GM21737 (cell line): Measurements from ENCODE around the gene SNN.
A peak's percentile ranks its signal among the peaks of the same experiment; 100 is the strongest.

Experiments used
- ATAC-seq: cut with Tn5 transposase; IDR thresholded peaks from one replicate; pipeline ENCODE4 v1.9.1; 2021; ENCODE audit warnings: mild to moderate bottlenecking, moderate library complexity; ENCODE audit not compliant: unreplicated experiment

Gene SNN

GRCh38 chr16:11667824-11668622 lies at the start of gene SNN:
Gene SNN (plus strand): TSS chr16:11668455. CDS start chr16:11676060, 7,605 bp downstream.
- ATAC-seq = peak; percentile 62

- peak; percentile 46 for ATAC-seq
Observed at GRCh38 chr16:11619327-11619851, 48.9 kb upstream of the SNN start.

GRCh38 chr16:11620243-11621003 lies 47.8 kb upstream of the SNN start:
- no peak for ATAC-seq

- no peak for ATAC-seq
Observed at GRCh38 chr16:11621539-11621919, 46.7 kb upstream of the SNN start.

GRCh38 chr16:11621920-11622651 lies 46.2 kb upstream of the SNN start:
- no peak for ATAC-seq

- ATAC-seq = no peak
Observed at GRCh38 chr16:11624205-11624604, 44.0 kb upstream of the SNN start.

GRCh38 chr16:11624636-11625607 lies 43.3 kb upstream of the SNN start:
- ATAC-seq = no peak

- ATAC-seq = no peak
Observed at GRCh38 chr16:11625769-11626168, 42.5 kb upstream of the SNN start.

- no peak for ATAC-seq
Observed at GRCh38 chr16:11626657-11627291, 41.5 kb upstream of the SNN start.

GRCh38 chr16:11627292-11627663 lies 41.0 kb upstream of the SNN start:
- ATAC-seq = no peak

- ATAC-seq = no peak
Observed at GRCh38 chr16:11627822-11628457, 40.3 kb upstream of the SNN start.

- ATAC-seq = no peak
Observed at GRCh38 chr16:11629071-11630030, 38.9 kb upstream of the SNN start.

GRCh38 chr16:11630046-11630767 lies 38.0 kb upstream of the SNN start:
- no peak for ATAC-seq

GRCh38 chr16:11630768-11631056 lies 37.5 kb upstream of the SNN start:
- no peak for ATAC-seq

- no peak for ATAC-seq
Observed at GRCh38 chr16:11631214-11631613, 37.0 kb upstream of the SNN start.

- ATAC-seq = no peak
Observed at GRCh38 chr16:11632455-11632939, 35.8 kb upstream of the SNN start.

GRCh38 chr16:11633113-11633512 lies 35.1 kb upstream of the SNN start:
- no peak for ATAC-seq
